Transverse colon (tissue), 4 donors: ENCODE results near the gene SNX25.
"Not testable (repeated sequence)": the region's sequence is repeated elsewhere in the genome, so short reads cannot be mapped to it uniquely, and the experiment has no call there.

Experiments
- POLR2A ChIP-seq: fragments of 450-650 bp; IDR thresholded peaks from one replicate; pipeline ENCODE4 v1.6.1; 2016; ENCODE audit warnings: antibody characterized with exemption, mild to moderate bottlenecking, moderate library complexity
- POLR2AphosphoS5 ChIP-seq, 3 donors: sonication (generic); formaldehyde crosslinking; IDR thresholded peaks; one replicate each; pipeline ENCODE4 v1.6.1; 2016; ENCODE audit warnings: antibody characterized with exemption in 3 of 3
- TF ChIP-seq, protein P1 (sequence below), 5 experiments: fragments of 200-600 bp in 3 of 5; fragments of 450-650 bp in 2 of 5; sonication (generic) in 3 of 5; IDR thresholded peaks; 1 replicate in 2 of 5; 2 replicates in 3 of 5; pipeline ENCODE4 v1.5.1; 2016 to 2017; ENCODE audit warnings: antibody characterized with exemption in 5 of 5, inconsistent platforms in 3 of 5, mild to moderate bottlenecking in 2 of 5, moderate library complexity in 1 of 5

DNA sequence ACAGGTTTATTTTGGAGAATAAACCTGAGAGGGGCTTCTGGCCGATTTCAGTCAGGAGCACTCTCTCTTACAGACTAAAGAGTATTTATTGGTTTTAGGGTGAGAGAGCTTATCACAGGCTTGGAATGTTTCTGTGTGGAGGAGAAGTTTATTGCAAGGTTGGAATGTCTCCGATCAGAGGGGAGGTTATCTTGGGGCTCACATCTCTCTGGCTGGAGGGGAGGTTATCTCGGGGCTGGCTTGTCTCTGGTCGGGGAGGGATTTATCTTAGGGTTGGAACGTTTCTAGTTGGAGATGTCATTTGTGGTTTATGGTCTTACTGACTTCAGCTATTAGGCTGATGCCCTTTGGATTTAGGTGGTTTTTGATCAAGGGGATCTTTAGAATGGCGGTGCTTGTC, 115.0 kb downstream of the SNX25 start:
- TF ChIP-seq POLR2A; POLR2AphosphoS5 (IDR thresholded peaks at IDR 0.05): not testable (repeated sequence)
- TF ChIP-seq, protein P1, sequence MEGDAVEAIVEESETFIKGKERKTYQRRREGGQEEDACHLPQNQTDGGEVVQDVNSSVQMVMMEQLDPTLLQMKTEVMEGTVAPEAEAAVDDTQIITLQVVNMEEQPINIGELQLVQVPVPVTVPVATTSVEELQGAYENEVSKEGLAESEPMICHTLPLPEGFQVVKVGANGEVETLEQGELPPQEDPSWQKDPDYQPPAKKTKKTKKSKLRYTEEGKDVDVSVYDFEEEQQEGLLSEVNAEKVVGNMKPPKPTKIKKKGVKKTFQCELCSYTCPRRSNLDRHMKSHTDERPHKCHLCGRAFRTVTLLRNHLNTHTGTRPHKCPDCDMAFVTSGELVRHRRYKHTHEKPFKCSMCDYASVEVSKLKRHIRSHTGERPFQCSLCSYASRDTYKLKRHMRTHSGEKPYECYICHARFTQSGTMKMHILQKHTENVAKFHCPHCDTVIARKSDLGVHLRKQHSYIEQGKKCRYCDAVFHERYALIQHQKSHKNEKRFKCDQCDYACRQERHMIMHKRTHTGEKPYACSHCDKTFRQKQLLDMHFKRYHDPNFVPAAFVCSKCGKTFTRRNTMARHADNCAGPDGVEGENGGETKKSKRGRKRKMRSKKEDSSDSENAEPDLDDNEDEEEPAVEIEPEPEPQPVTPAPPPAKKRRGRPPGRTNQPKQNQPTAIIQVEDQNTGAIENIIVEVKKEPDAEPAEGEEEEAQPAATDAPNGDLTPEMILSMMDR (IDR thresholded peaks at IDR 0.05) = not testable (repeated sequence)
